T-helper 17 cell (primary cell): ENCODE data around the gene OR10G7. TPM values are rescaled to one million over a fixed set of nuclear protein-coding genes. Genes with fewer than 3 reads are reported as not detected.
"Not testable (repeated sequence)": the region's sequence is repeated elsewhere in the genome, so short reads cannot be mapped to it uniquely, and the experiment has no call there.

Experiments
- ATAC-seq: fragments of 150-1000 bp; cut with Tn5 transposase; 2 replicates; pipeline ENCODE4 v1.10.0; 2021; ENCODE audit warnings: mild to moderate bottlenecking, moderate library complexity
- DNase-seq, 3 donors: peaks; one replicate each; pipeline versions ENCODE4 v3.0.0 to v3.0.0-alpha.2; 2020 to 2021
- H3K9me3 ChIP-seq: one replicate; pipeline ENCODE4 v1.7.0; 2013; ENCODE audit warnings: low read length, mild to moderate bottlenecking; ENCODE audit not compliant: control insufficient read depth, poor library complexity, severe bottlenecking
- H3K27ac Mint-ChIP-seq: one replicate; pipeline ENCODE4 v1.8.0; 2022; ENCODE audit warnings: mild to moderate bottlenecking, moderate library complexity, mixed read lengths
- H3K27me3 Mint-ChIP-seq: one replicate; pipeline ENCODE4 v1.8.0; 2022; ENCODE audit warnings: mixed read lengths
- H3K36me3 Mint-ChIP-seq: one replicate; pipeline ENCODE4 v1.8.0; 2022; ENCODE audit warnings: low read depth, mixed read lengths
- H3K4me1 Mint-ChIP-seq: one replicate; pipeline ENCODE4 v1.8.0; 2022; ENCODE audit warnings: mild to moderate bottlenecking, mixed read lengths
- H3K4me3 Mint-ChIP-seq: one replicate; pipeline ENCODE4 v1.8.0; 2022; ENCODE audit warnings: mild to moderate bottlenecking, moderate library complexity, mixed read lengths
- total RNA-seq, 4 donors: library from RNA in 2 of 4; stranded (reverse) in 2 of 4; gene quantifications; one replicate each; pipeline ENCODE4 v1.2.3 and lab custom pipeline; 2022 to 2026

Gene OR10G7
- total RNA-seq, 2 donors from 2014 or later = not detected

- Mint-ChIP-seq H3K36me3 (no peaks in the 10 kb centered on the region), H3K27ac (no peak overlapping the region), H3K27me3 (peaks cover 71% of the 10 kb centered on the region), H3K4me3 (no peak overlapping the region), H3K4me1 (peaks cover 15% of the 10 kb centered on the region)
- no peaks in the 10 kb centered on the region for H3K9me3 ChIP-seq
- ATAC-seq (no peak), DNase-seq (no peak)
Observed at GRCh38 chr11:124072147-124072546, 31.0 kb upstream of the OR10G7 start.

- no peaks in the 10 kb centered on the region for H3K9me3 ChIP-seq
- H3K4me1 Mint-ChIP-seq = peaks cover 15% of the 10 kb centered on the region
- ATAC-seq (no peak), DNase-seq (no peak)
- H3K4me3 Mint-ChIP-seq = no peak overlapping the region
- H3K27ac Mint-ChIP-seq = no peak overlapping the region
- H3K36me3 Mint-ChIP-seq = no peaks in the 10 kb centered on the region
- H3K27me3 Mint-ChIP-seq = peaks cover 70% of the 10 kb centered on the region
Observed at GRCh38 chr11:124071623-124071948, 30.5 kb upstream of the OR10G7 start.

GRCh38 chr11:124070915-124071622, 29.9 kb upstream of the OR10G7 start:
- no peaks in the 10 kb centered on the region for H3K9me3 ChIP-seq
- peak; percentile 51 for ATAC-seq
- H3K36me3 Mint-ChIP-seq = no peaks in the 10 kb centered on the region
- no peak overlapping the region for H3K4me3 Mint-ChIP-seq
- peaks cover 70% of the 10 kb centered on the region for H3K27me3 Mint-ChIP-seq
- H3K4me1 Mint-ChIP-seq = peaks cover 12% of the 10 kb centered on the region
- no peak overlapping the region for H3K27ac Mint-ChIP-seq
- DNase-seq = peak; percentile 20 to 50 (median 27)

- ATAC-seq = peak; percentile 79
- Mint-ChIP-seq H3K4me1 (peaks cover 11% of the 10 kb centered on the region), H3K36me3 (no peaks in the 10 kb centered on the region), H3K27me3 (peaks cover 70% of the 10 kb centered on the region), H3K4me3 (no peak overlapping the region), H3K27ac (no peak overlapping the region)
- H3K9me3 ChIP-seq = no peaks in the 10 kb centered on the region
- DNase-seq = no peak
Observed at GRCh38 chr11:124069429-124070401, 28.6 kb upstream of the OR10G7 start.

- Mint-ChIP-seq H3K27me3 (peaks cover 72% of the 10 kb centered on the region), H3K36me3 (no peaks in the 10 kb centered on the region), H3K27ac (no peak overlapping the region), H3K4me3 (no peak overlapping the region), H3K4me1 (peaks cover 11% of the 10 kb centered on the region)
- no peaks in the 10 kb centered on the region for H3K9me3 ChIP-seq
- no peak for DNase-seq
- ATAC-seq = no peak
Observed at GRCh38 chr11:124068601-124069110, 27.5 kb upstream of the OR10G7 start.

- no peaks in the 10 kb centered on the region for H3K9me3 ChIP-seq
- no peak overlapping the region for H3K4me3 Mint-ChIP-seq
- H3K4me1 Mint-ChIP-seq = no peaks in the 10 kb centered on the region
- DNase-seq (no peak), ATAC-seq (no peak)
- H3K36me3 Mint-ChIP-seq = no peaks in the 10 kb centered on the region
- H3K27ac Mint-ChIP-seq = no peak overlapping the region
- H3K27me3 Mint-ChIP-seq = peaks cover 23% of the 10 kb centered on the region
Observed at GRCh38 chr11:124052966-124053365, 11.8 kb upstream of the OR10G7 start.

- H3K27ac Mint-ChIP-seq = no peak overlapping the region
- H3K27me3 Mint-ChIP-seq = peaks cover 36% of the 10 kb centered on the region
- no peaks in the 10 kb centered on the region for H3K4me1 Mint-ChIP-seq
- ATAC-seq = no peak
- no peak for DNase-seq
- H3K9me3 ChIP-seq = no peaks in the 10 kb centered on the region
- H3K4me3 Mint-ChIP-seq = no peak overlapping the region
- no peaks in the 10 kb centered on the region for H3K36me3 Mint-ChIP-seq
Observed at GRCh38 chr11:124050748-124051147, 9.6 kb upstream of the OR10G7 start.

GRCh38 chr11:124043420-124043819, 2.3 kb upstream of the OR10G7 start:
- ATAC-seq (no peak), DNase-seq (no peak)
- Mint-ChIP-seq H3K36me3 (no peaks in the 10 kb centered on the region), H3K27me3 (peaks cover 30% of the 10 kb centered on the region), H3K4me3 (no peak overlapping the region), H3K27ac (no peak overlapping the region), H3K4me1 (peaks cover 2% of the 10 kb centered on the region)
- H3K9me3 ChIP-seq = no peaks in the 10 kb centered on the region

GRCh38 chr11:124039557-124039956, 1.6 kb downstream of the OR10G7 start:
- H3K4me3 Mint-ChIP-seq = no peak overlapping the region

GRCh38 chr11:124036666-124037065, 4.5 kb downstream of the OR10G7 start:
- Mint-ChIP-seq H3K27me3 (peaks cover 23% of the 10 kb centered on the region), H3K36me3 (no peaks in the 10 kb centered on the region), H3K4me3 (no peak overlapping the region), H3K4me1 (peaks cover 2% of the 10 kb centered on the region), H3K27ac (no peak overlapping the region)
- no peaks in the 10 kb centered on the region for H3K9me3 ChIP-seq
- DNase-seq = no peak
- no peak for ATAC-seq

More at GRCh38 chr11:124039557-124039956, 1.6 kb downstream of the OR10G7 start:
- H3K36me3 Mint-ChIP-seq = no peaks in the 10 kb centered on the region
- H3K9me3 ChIP-seq = no peaks in the 10 kb centered on the region
- H3K27ac Mint-ChIP-seq = no peak overlapping the region
- DNase-seq (no peak), ATAC-seq (no peak)
- H3K4me1 Mint-ChIP-seq = peaks cover 2% of the 10 kb centered on the region
- peaks cover 23% of the 10 kb centered on the region for H3K27me3 Mint-ChIP-seq

- no peak within 1 kb of the TSS for H3K27ac Mint-ChIP-seq
- H3K36me3 Mint-ChIP-seq = no peaks in the 10 kb centered on the region
- no peaks in the 10 kb centered on the region for H3K9me3 ChIP-seq
- no peaks in the 10 kb centered on the region for H3K4me1 Mint-ChIP-seq
- no peak within 1 kb of the TSS for H3K4me3 Mint-ChIP-seq
- H3K27me3 Mint-ChIP-seq = peaks cover 9% of the 10 kb centered on the region
- DNase-seq (no peak), ATAC-seq (no peak)
Observed at GRCh38 chr11:124026498-124026897, 14.6 kb downstream of the OR10G7 start, which contains the start of gene OR10G8. Gene OR10G8 (plus strand): TSS chr11:124026798. CDS start chr11:124029623, 2,825 bp downstream.

GRCh38 chr11:124015837-124016236, 25.3 kb downstream of the OR10G7 start:
- not testable (repeated sequence) for H3K4me3 Mint-ChIP-seq, H3K27ac Mint-ChIP-seq, H3K4me1 Mint-ChIP-seq, H3K9me3 ChIP-seq, DNase-seq, ATAC-seq, H3K36me3 Mint-ChIP-seq, H3K27me3 Mint-ChIP-seq

- H3K27ac Mint-ChIP-seq = no peak within 1 kb of the TSS
- no peaks in the 10 kb centered on the region for H3K4me1 Mint-ChIP-seq
- DNase-seq (no peak), ATAC-seq (no peak)
- H3K27me3 Mint-ChIP-seq = peaks cover 15% of the 10 kb centered on the region
- no peaks in the 10 kb centered on the region for H3K9me3 ChIP-seq
- H3K36me3 Mint-ChIP-seq = no peaks in the 10 kb centered on the region
- no peak within 1 kb of the TSS for H3K4me3 Mint-ChIP-seq
Observed at GRCh38 chr11:124012697-124013096, 28.4 kb downstream of the OR10G7 start, which contains the start of gene OR10G4. Gene OR10G4 (plus strand): TSS chr11:124012997. CDS start chr11:124015575, 2,578 bp downstream.
